Cardiac ventricle fibroblast (primary cell): ENCODE measurements around the gene PLA1A. TPM values are rescaled to one million over a fixed set of nuclear protein-coding genes. Genes with fewer than 3 reads are reported as not detected.

ENCODE experiments used
- total RNA-seq: library from RNA; depleted of rRNA; stranded (reverse); fragments of >200 nt; gene quantifications from 2 replicates; pipeline ENCODE4 v1.2.3, GENCODE V29; 2015

Gene PLA1A
- total RNA-seq = not detected in 2 replicates

GRCh38 chr3:119597548-119598288, at the start of gene PLA1A:
Gene PLA1A (plus strand): TSS chr3:119597885. CDS start chr3:119597914, 29 bp downstream.

GRCh38 chr3:119559441-119559963, 38.2 kb upstream of the PLA1A start, which contains the start of gene CD80:
Gene CD80 (minus strand): TSS chr3:119559614. CDS start chr3:119557728, 1,886 bp downstream.

GRCh38 chr3:119579366-119580066, 18.2 kb upstream of the PLA1A start, which contains the start of gene ADPRH:
Gene ADPRH (plus strand): TSS chr3:119579492. CDS start chr3:119582170, 2,678 bp downstream.

GRCh38 chr3:119660474-119661440, 63.1 kb downstream of the PLA1A start, which contains the start of gene POPDC2:
Gene POPDC2 (minus strand): TSS chr3:119660589. CDS start chr3:119660423, 166 bp downstream.

GRCh38 chr3:119676771-119677640, 79.3 kb downstream of the PLA1A start, which contains the start of gene COX17:
Gene COX17 (minus strand): TSS chr3:119677406. CDS start chr3:119677310, 96 bp downstream.

Other genes with a start within 250 kb of the PLA1A start
- gene TMEM39A, start 134.3 kb upstream of the PLA1A start, total RNA-seq = 40.8 and 41.6 TPM in 2 replicates
- gene POGLUT1, start 128.9 kb upstream of the PLA1A start, total RNA-seq = 13.1 and 13.6 TPM in 2 replicates
- gene TIMMDC1, start 99.3 kb upstream of the PLA1A start, total RNA-seq = 34.5 and 34.7 TPM in 2 replicates
- not detected in 2 replicates for gene CD80, start 38.3 kb upstream of the PLA1A start, total RNA-seq
- gene ADPRH, start 18.4 kb upstream of the PLA1A start, total RNA-seq = 0.49 and 2.0 TPM in 2 replicates
- 3.8 TPM in 1 of 2 replicates, not detected in the other for gene POPDC2, start 62.7 kb downstream of the PLA1A start, total RNA-seq
- gene COX17, start 79.5 kb downstream of the PLA1A start, total RNA-seq = 9.1 and 11.7 TPM in 2 replicates
- gene CFAP91, start 105.1 kb downstream of the PLA1A start, total RNA-seq = 0.05 TPM in 1 of 2 replicates, not detected in the other
- not detected in 2 replicates for gene NR1I2, start 184.2 kb downstream of the PLA1A start, total RNA-seq